Esophagus squamous epithelium (tissue), 5 donors: Measurements from ENCODE around the gene SPACA4. TPM values are rescaled to one million over a fixed set of nuclear protein-coding genes. Genes with fewer than 3 reads are reported as not detected.

ENCODE experiments used
- DNase-seq: peaks from one replicate; lab custom pipeline; 2025; lab: John Stamatoyannopoulos, UW
- H3K27ac ChIP-seq, 4 donors: fragments of 200-600 bp; sonication (generic); one replicate each; pipeline ENCODE4 v1.5.1; 2016 to 2019; ENCODE audit warnings: mild to moderate bottlenecking in 1 of 4
- H3K27me3 ChIP-seq, 4 donors: fragments of 200-600 bp; sonication (generic); 1 replicate in 3 of 4; 2 replicates in 1 of 4; pipeline versions ENCODE4 v1.5.1 to v1.6.0; 2017 to 2021; ENCODE audit warnings: antibody characterized with exemption in 1 of 4
- H3K36me3 ChIP-seq, 3 donors: fragments of 200-600 bp; sonication (generic); one replicate each; pipeline ENCODE4 v1.5.1; 2016 to 2019
- H3K4me1 ChIP-seq, 3 donors: fragments of 200-600 bp; sonication (generic); one replicate each; pipeline ENCODE4 v1.5.1; 2017 to 2019
- H3K4me3 ChIP-seq, 4 donors: fragments of 200-600 bp; sonication (generic); 1 replicate in 3 of 4; 2 replicates in 1 of 4; pipeline ENCODE4 v1.5.1; 2016 to 2019; ENCODE audit warnings: mild to moderate bottlenecking in 2 of 4, moderate library complexity in 1 of 4
- H3K9me3 ChIP-seq, 3 donors: fragments of 200-600 bp; sonication (generic); one replicate each; pipeline ENCODE4 v1.5.1; 2016 to 2019
- CTCF ChIP-seq, 6 experiments: fragments of 450-650 bp in 4 of 6; fragments of 200-600 bp in 2 of 6; sonication (generic) in 2 of 6; IDR thresholded peaks; one replicate each; pipeline ENCODE4 v1.5.1; 2016 to 2019; ENCODE audit warnings: antibody characterized with exemption in 6 of 6, mild to moderate bottlenecking in 4 of 6, moderate library complexity in 4 of 6
- POLR2A ChIP-seq, 4 donors: fragments of 450-650 bp; IDR thresholded peaks; one replicate each; pipeline ENCODE4 v1.6.1; 2017; ENCODE audit warnings: antibody characterized with exemption in 4 of 4, mild to moderate bottlenecking in 4 of 4, moderate library complexity in 3 of 4
- WGBS, 2 donors: methylation state at CpG; one replicate each; pipeline ENCODE4 v1.1.5; 2018; 5-methylcytosine and 5-hydroxymethylcytosine counted together
- intact Hi-C: fragments of 100-400 bp; cut with DNase I; formaldehyde crosslinking; loops from one replicate; pipeline ENCODE4 v1.15.0; 2022
- total RNA-seq, 4 donors: library from RNA; depleted of rRNA; stranded (reverse); fragments of >200 nt; gene quantifications; one replicate each; pipeline ENCODE4 v1.1.0, GENCODE V29; 2016
- donor health status: DM: yes; HTN: yes; CAD: no.

Gene SPACA4
- total RNA-seq, 4 donors from 2014 or later: 1.3 to 1.7 (median 1.4) TPM; not detected in 1

- peak overlapping the region; percentile 95 to 98 (median 96) for H3K27ac ChIP-seq
- H3K4me1 ChIP-seq: peaks cover 47 to 90% (median 54%) of the 10 kb centered on the region in 3 donors
- H3K9me3 ChIP-seq: no peaks in the 10 kb centered on the region
- H3K4me3 ChIP-seq: peak overlapping the region; percentile 4 to 68 (median 46)
- intact Hi-C loops: no loop called here
- peak in 1 of 6 experiments; percentile 2 for TF ChIP-seq CTCF (IDR thresholded peaks at IDR 0.05)
- no peak for TF ChIP-seq POLR2A (IDR thresholded peaks at IDR 0.05)
- no peak for DNase-seq
- H3K27me3 ChIP-seq: no peaks in the 10 kb centered on the region
- 38 to 42% methylated on average over 5 to 7 of the region's 7 CpGs for WGBS, 2 donors
- peaks cover 0 to 41% (median 0%) of the 10 kb centered on the region in 3 donors for H3K36me3 ChIP-seq
These were observed 27.4 kb downstream of the SPACA4 start for GRCh38 chr19:48634036-48634342.

GRCh38 chr19:48634424-48635262 lies 28.1 kb downstream of the SPACA4 start:
- peak; percentile 84 for DNase-seq
- Histone ChIP-seq H3K9me3 (no peaks in the 10 kb centered on the region), H3K27ac (peak overlapping the region; percentile 95 to 98 (median 96)), H3K36me3 (peaks cover 0 to 35% (median 0%) of the 10 kb centered on the region in 3 donors), H3K4me3 (peak overlapping the region; percentile 63 to 86 (median 76)), H3K27me3 (no peaks in the 10 kb centered on the region), H3K4me1 (peaks cover 48 to 90% (median 55%) of the 10 kb centered on the region in 3 donors)
- TF ChIP-seq POLR2A (IDR thresholded peaks at IDR 0.05): peak in 3 of 4 donors; percentile 49 to 86 (median 69)
- TF ChIP-seq CTCF (IDR thresholded peaks at IDR 0.05): peak in 1 of 6 experiments; percentile 2
- 6 to 13% methylated on average over 10 to 14 of the region's 37 CpGs for WGBS, 2 donors
- intact Hi-C loops: no loop called here

GRCh38 chr19:48635263-48635965 lies 28.9 kb downstream of the SPACA4 start:
- Histone ChIP-seq H3K9me3 (no peaks in the 10 kb centered on the region), H3K36me3 (peaks cover 0 to 27% (median 0%) of the 10 kb centered on the region in 3 donors), H3K27me3 (no peaks in the 10 kb centered on the region), H3K4me1 (peaks cover 45 to 86% (median 52%) of the 10 kb centered on the region in 3 donors), H3K27ac (peak overlapping the region; percentile 95 to 98 (median 96)), H3K4me3 (peak overlapping the region; percentile 63 to 86 (median 76))
- intact Hi-C loops: no loop called here
- 0 to 8% methylated on average over 3 of the region's 67 CpGs for WGBS, 2 donors
- DNase-seq: no peak
- TF ChIP-seq POLR2A (IDR thresholded peaks at IDR 0.05) (peak in 3 of 4 donors; percentile 68 to 92 (median 85)), CTCF (IDR thresholded peaks at IDR 0.05) (no peak)

GRCh38 chr19:48635966-48636858 lies 29.7 kb downstream of the SPACA4 start:
- no peak for DNase-seq
- Histone ChIP-seq H3K4me1 (peaks cover 37 to 78% (median 46%) of the 10 kb centered on the region in 3 donors), H3K27ac (peak overlapping the region; percentile 95 to 98 (median 96)), H3K4me3 (peak overlapping the region; percentile 63 to 86 (median 76)), H3K9me3 (no peaks in the 10 kb centered on the region), H3K36me3 (peaks cover 0 to 19% (median 0%) of the 10 kb centered on the region in 3 donors), H3K27me3 (no peaks in the 10 kb centered on the region)
- intact Hi-C loops: no loop called here
- WGBS, 2 donors: 0 to 1% methylated on average over 19 to 21 of the region's 35 CpGs
- TF ChIP-seq POLR2A (IDR thresholded peaks at IDR 0.05) (no peak), CTCF (IDR thresholded peaks at IDR 0.05) (no peak)
